Tibial nerve (tissue), 4 donors: ENCODE data around the gene QSER1.

Experiments
- EP300 ChIP-seq, 2 donors: sonication (generic); formaldehyde crosslinking; IDR thresholded peaks; one replicate each; pipeline ENCODE4 v1.6.1; 2017; ENCODE audit warnings: antibody characterized with exemption in 2 of 2, mild to moderate bottlenecking in 1 of 2
- POLR2A ChIP-seq, 2 donors: fragments of 450-650 bp; IDR thresholded peaks; one replicate each; pipeline ENCODE4 v1.6.1; 2017; ENCODE audit warnings: antibody characterized with exemption in 2 of 2, mild to moderate bottlenecking in 2 of 2, moderate library complexity in 2 of 2
- TF ChIP-seq, protein P1 (sequence below), 5 experiments: fragments of 200-600 bp in 3 of 5; fragments of 450-650 bp in 2 of 5; sonication (generic) in 3 of 5; IDR thresholded peaks; one replicate each; pipeline ENCODE4 v1.5.1; 2016 to 2019; ENCODE audit warnings: antibody characterized with exemption in 5 of 5, mild to moderate bottlenecking in 3 of 5, moderate library complexity in 2 of 5

DNA sequence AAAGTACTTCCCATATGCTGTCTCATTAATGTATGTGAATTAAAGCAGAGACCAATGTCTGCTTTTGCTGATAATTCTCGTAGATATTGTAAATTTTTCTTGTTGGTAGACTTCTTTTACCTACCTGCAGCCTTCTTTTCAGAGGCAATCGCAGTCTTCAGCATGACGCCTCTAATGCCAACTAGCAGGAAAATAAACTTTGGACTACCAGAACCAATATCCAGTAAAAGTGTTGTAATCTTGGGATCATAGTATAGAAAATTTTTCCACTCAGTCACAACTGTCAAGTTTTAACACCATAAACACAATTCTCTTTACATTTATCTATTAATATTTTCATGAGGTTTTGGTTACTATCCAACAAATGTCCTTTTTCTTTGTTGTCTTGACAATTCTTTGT, 125.4 kb downstream of the QSER1 start:
- TF ChIP-seq POLR2A (IDR thresholded peaks at IDR 0.05), result no peak
- TF ChIP-seq, protein P1, sequence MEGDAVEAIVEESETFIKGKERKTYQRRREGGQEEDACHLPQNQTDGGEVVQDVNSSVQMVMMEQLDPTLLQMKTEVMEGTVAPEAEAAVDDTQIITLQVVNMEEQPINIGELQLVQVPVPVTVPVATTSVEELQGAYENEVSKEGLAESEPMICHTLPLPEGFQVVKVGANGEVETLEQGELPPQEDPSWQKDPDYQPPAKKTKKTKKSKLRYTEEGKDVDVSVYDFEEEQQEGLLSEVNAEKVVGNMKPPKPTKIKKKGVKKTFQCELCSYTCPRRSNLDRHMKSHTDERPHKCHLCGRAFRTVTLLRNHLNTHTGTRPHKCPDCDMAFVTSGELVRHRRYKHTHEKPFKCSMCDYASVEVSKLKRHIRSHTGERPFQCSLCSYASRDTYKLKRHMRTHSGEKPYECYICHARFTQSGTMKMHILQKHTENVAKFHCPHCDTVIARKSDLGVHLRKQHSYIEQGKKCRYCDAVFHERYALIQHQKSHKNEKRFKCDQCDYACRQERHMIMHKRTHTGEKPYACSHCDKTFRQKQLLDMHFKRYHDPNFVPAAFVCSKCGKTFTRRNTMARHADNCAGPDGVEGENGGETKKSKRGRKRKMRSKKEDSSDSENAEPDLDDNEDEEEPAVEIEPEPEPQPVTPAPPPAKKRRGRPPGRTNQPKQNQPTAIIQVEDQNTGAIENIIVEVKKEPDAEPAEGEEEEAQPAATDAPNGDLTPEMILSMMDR (IDR thresholded peaks at IDR 0.05), result no peak
- no peak for TF ChIP-seq EP300 (IDR thresholded peaks at IDR 0.05)
